Measurements from ENCODE around the gene SCAPER. TPM values are rescaled to one million over a fixed set of nuclear protein-coding genes. Genes with fewer than 3 reads are reported as not detected.

The SCAPER gene
- total RNA-seq, 1 experiment from 2014 or later, result 10.3 TPM

DNA sequence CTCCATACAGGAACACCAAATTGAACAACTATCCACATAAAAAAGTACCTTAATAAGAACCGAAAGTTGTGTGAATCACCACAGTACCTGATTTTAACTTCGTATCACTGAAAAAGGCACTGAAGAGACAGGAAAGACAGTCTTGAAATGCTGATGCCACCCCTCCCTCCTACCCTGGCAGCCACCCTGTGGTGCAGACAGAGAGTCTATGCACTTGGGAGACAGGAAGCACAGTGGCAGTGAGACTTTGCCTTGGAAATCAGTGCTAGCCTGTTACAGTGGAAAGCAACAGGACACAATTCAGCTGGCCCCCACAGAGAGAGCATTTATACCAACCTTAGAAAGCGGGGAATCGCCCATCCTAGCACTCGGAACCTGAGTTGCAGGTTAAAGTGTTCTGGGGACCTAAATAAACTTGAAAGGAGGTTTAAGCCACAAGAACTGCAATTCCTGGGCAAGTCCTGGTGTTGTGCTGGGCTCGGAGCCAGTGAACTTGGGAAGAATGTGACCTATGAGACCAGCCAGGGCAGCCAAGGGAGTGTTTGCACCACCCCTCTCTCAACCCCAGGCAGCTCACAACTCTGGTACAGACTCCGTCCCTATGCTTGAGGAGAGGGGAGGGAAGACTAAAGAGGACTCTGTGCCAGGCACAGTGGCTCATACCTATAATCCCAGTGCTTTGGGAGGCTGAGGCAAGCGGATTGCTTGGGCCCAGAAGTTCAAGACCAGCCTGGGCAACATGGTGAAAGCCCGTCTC lies 328.4 kb downstream of the SCAPER start:
- Mint-ChIP-seq H3K4me3 (no peak overlapping the region), H3K27me3 (ENCODE audit: low read depth) (no peaks in the 10 kb centered on the region), H3K27ac (no peak overlapping the region; the same call in 1 of the 2 replicates), H3K36me3 (peaks cover 12% of the 10 kb centered on the region), H3K9me3 (peaks cover 27% of the 10 kb centered on the region), H3K4me1 (0 out of 2 replicates have a peak, but pooled peaks cover 5% of the 10 kb centered on the region)
- ChIA-PET CTCF (no interaction called here), POLR2A (no interaction called here)
- no peak for TF ChIP-seq ZNF138 (CRISPR knock-in tag; conservative IDR thresholded peaks at IDR 0.05)
- no peak for TF ChIP-seq ZNF396 (CRISPR knock-in tag; IDR thresholded peaks at IDR 0.05; ENCODE audit: borderline replicate concordance)
- no peak for TF ChIP-seq SMAD3 (CRISPR knock-in tag; IDR thresholded peaks at IDR 0.05; ENCODE audit: borderline replicate concordance)
- TF ChIP-seq NR2C2 (CRISPR knock-in tag; IDR thresholded peaks at IDR 0.05), result no peak
- peak; percentile 44 for ATAC-seq
- DNase-seq (ENCODE audit: low spot score), result no peak

DNA sequence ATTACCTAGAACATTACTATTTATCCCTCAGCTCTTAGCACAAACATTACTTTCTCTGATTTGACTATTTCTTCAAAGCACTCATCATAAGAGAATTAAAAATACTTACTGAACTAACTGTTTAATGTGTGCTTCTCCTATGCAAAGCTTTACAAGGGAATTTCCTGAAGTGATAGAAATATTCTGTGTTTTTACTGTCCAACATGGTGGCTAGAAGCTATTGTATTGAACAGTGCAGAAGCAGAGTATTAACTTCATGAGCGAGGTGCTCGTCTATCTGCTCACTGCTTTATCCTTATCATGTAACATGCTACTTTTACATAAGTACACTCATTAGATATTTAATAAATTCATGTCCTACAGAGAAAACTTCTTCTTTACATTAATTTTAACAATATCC lies 329.5 kb downstream of the SCAPER start:
- POLR2A ChIA-PET, result no interaction called here
- no peak for ATAC-seq
- H3K27me3 Mint-ChIP-seq (ENCODE audit: low read depth), result no peaks in the 10 kb centered on the region
- H3K36me3 Mint-ChIP-seq, result 0 out of 2 replicates have a peak, but pooled peaks cover 4% of the 10 kb centered on the region
- CTCF ChIA-PET, result no interaction called here
- DNase-seq (ENCODE audit: low spot score), result no peak
- no peak overlapping the region for H3K4me3 Mint-ChIP-seq
- H3K4me1 Mint-ChIP-seq, result 0 out of 2 replicates have a peak, but pooled peaks cover 5% of the 10 kb centered on the region
- H3K27ac Mint-ChIP-seq, result no peak overlapping the region
- TF ChIP-seq, protein P1, sequence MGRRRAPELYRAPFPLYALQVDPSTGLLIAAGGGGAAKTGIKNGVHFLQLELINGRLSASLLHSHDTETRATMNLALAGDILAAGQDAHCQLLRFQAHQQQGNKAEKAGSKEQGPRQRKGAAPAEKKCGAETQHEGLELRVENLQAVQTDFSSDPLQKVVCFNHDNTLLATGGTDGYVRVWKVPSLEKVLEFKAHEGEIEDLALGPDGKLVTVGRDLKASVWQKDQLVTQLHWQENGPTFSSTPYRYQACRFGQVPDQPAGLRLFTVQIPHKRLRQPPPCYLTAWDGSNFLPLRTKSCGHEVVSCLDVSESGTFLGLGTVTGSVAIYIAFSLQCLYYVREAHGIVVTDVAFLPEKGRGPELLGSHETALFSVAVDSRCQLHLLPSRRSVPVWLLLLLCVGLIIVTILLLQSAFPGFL (CRISPR knock-in tag; IDR thresholded peaks at IDR 0.05; ENCODE audit: borderline replicate concordance), result no peak
- TF ChIP-seq, protein P2, sequence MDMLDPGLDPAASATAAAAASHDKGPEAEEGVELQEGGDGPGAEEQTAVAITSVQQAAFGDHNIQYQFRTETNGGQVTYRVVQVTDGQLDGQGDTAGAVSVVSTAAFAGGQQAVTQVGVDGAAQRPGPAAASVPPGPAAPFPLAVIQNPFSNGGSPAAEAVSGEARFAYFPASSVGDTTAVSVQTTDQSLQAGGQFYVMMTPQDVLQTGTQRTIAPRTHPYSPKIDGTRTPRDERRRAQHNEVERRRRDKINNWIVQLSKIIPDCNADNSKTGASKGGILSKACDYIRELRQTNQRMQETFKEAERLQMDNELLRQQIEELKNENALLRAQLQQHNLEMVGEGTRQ (CRISPR knock-in tag; IDR thresholded peaks at IDR 0.05), result no peak
- TF ChIP-seq, protein P3, sequence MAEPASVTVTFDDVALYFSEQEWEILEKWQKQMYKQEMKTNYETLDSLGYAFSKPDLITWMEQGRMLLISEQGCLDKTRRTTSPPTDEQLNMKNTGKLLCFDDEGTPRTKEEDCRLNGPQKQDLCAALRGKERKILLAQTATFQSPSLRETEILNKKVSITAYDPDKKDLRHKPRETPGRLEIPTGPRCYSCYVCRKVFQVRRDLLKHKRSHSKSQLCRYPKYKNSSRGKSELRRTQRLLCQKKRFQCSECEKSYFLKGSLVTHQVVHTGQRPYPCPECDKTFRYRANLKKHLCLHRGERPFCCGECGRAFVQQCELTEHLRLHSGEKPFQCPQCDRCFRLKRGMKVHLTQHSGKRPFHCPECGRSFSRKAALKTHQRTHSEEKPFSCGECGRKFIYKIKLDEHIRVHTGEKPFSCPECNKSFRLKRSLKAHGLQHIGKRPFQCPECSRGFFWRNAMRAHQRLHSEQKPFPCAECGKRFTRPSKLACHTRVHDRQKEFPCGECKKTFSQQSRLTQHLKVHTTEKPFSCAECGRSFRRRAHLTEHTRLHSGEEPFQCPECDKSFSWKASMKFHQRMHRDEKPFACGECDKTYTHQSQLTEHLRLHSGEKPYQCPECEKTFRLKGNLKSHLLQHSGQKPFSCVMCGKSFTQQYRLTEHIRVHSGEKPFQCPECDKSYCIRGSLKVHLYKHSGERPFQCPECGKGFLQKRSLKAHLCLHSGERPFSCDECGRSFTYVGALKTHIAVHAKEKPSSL (CRISPR knock-in tag; conservative IDR thresholded peaks at IDR 0.05), result no peak
- TF ChIP-seq ATF1 (CRISPR knock-in tag; IDR thresholded peaks at IDR 0.05), result no peak
- TF ChIP-seq, protein P4, sequence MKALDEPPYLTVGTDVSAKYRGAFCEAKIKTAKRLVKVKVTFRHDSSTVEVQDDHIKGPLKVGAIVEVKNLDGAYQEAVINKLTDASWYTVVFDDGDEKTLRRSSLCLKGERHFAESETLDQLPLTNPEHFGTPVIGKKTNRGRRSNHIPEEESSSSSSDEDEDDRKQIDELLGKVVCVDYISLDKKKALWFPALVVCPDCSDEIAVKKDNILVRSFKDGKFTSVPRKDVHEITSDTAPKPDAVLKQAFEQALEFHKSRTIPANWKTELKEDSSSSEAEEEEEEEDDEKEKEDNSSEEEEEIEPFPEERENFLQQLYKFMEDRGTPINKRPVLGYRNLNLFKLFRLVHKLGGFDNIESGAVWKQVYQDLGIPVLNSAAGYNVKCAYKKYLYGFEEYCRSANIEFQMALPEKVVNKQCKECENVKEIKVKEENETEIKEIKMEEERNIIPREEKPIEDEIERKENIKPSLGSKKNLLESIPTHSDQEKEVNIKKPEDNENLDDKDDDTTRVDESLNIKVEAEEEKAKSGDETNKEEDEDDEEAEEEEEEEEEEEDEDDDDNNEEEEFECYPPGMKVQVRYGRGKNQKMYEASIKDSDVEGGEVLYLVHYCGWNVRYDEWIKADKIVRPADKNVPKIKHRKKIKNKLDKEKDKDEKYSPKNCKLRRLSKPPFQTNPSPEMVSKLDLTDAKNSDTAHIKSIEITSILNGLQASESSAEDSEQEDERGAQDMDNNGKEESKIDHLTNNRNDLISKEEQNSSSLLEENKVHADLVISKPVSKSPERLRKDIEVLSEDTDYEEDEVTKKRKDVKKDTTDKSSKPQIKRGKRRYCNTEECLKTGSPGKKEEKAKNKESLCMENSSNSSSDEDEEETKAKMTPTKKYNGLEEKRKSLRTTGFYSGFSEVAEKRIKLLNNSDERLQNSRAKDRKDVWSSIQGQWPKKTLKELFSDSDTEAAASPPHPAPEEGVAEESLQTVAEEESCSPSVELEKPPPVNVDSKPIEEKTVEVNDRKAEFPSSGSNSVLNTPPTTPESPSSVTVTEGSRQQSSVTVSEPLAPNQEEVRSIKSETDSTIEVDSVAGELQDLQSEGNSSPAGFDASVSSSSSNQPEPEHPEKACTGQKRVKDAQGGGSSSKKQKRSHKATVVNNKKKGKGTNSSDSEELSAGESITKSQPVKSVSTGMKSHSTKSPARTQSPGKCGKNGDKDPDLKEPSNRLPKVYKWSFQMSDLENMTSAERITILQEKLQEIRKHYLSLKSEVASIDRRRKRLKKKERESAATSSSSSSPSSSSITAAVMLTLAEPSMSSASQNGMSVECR (CRISPR knock-in tag; IDR thresholded peaks at IDR 0.05; ENCODE audit: borderline replicate concordance), result no peak
- H3K9me3 Mint-ChIP-seq, result peaks cover 16% of the 10 kb centered on the region

DNA sequence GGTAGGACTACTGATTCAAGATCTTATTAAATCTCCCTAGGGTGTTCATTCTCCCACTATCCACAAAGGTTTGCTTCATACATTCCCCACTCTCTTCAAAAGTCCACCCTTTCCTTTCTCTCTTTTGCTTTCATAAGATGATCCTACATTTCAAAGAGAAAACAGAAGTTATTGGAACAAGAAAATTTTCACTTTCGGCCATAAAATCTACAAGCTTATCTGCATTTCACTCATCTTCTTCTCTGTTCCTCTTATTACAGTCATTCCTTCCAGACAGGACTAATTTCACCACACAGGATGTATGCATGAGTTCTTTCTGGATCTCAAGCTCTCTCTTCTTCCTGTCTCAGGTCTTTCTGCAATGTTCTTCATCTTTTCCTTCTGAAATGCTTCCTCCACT lies 329.9 kb downstream of the SCAPER start:
- DNase-seq (ENCODE audit: low spot score) (no peak), ATAC-seq (no peak)
- TF ChIP-seq, protein P5, sequence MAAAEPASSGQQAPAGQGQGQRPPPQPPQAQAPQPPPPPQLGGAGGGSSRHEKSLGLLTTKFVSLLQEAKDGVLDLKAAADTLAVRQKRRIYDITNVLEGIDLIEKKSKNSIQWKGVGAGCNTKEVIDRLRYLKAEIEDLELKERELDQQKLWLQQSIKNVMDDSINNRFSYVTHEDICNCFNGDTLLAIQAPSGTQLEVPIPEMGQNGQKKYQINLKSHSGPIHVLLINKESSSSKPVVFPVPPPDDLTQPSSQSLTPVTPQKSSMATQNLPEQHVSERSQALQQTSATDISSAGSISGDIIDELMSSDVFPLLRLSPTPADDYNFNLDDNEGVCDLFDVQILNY (CRISPR knock-in tag; IDR thresholded peaks at IDR 0.05), result no peak
- TF ChIP-seq SMAD3 (CRISPR knock-in tag; IDR thresholded peaks at IDR 0.05; ENCODE audit: borderline replicate concordance), result no peak
- Mint-ChIP-seq H3K9me3 (peaks cover 14% of the 10 kb centered on the region), H3K36me3 (peaks cover 4% of the 10 kb centered on the region), H3K4me1 (0 out of 2 replicates have a peak, but pooled peaks cover 5% of the 10 kb centered on the region), H3K4me3 (no peak overlapping the region), H3K27ac (no peak overlapping the region), H3K27me3 (ENCODE audit: low read depth) (no peaks in the 10 kb centered on the region)
- ChIA-PET POLR2A (no interaction called here), CTCF (no interaction called here)

Data from WTC11 (cell line).